ENCODE results near the gene LRFN5. TPM values are rescaled to one million over a fixed set of nuclear protein-coding genes. Genes with fewer than 3 reads are reported as not detected.

Gene LRFN5
- total RNA-seq, 3 donors from 2014 or later: 1.4 to 5.2 (median 3.2) TPM

DNA sequence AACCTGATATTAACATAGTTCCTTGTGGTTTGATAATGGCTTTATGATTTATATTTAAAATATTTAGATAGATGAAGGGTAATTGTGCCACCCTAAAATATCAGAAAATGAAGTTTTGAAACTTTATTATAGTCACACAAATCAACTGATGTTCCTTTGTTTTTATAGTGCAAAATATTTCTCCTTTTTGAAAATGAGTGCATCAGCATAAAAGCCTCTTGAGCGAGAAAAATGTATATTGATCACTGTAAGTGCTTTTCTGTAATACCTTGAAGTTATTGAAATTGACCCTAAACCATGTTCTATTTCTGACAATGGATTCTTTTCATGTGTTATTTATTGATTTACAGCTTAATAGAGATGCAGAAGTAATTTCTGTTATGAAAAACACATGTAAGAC, 35.0 kb downstream of the LRFN5 start:
- no peak for TF ChIP-seq POLR2AphosphoS5 (IDR thresholded peaks at IDR 0.05)
- TF ChIP-seq, protein P1, sequence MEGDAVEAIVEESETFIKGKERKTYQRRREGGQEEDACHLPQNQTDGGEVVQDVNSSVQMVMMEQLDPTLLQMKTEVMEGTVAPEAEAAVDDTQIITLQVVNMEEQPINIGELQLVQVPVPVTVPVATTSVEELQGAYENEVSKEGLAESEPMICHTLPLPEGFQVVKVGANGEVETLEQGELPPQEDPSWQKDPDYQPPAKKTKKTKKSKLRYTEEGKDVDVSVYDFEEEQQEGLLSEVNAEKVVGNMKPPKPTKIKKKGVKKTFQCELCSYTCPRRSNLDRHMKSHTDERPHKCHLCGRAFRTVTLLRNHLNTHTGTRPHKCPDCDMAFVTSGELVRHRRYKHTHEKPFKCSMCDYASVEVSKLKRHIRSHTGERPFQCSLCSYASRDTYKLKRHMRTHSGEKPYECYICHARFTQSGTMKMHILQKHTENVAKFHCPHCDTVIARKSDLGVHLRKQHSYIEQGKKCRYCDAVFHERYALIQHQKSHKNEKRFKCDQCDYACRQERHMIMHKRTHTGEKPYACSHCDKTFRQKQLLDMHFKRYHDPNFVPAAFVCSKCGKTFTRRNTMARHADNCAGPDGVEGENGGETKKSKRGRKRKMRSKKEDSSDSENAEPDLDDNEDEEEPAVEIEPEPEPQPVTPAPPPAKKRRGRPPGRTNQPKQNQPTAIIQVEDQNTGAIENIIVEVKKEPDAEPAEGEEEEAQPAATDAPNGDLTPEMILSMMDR (IDR thresholded peaks at IDR 0.05): no peak
- TF ChIP-seq POLR2A (IDR thresholded peaks at IDR 0.05): no peak
- H3K36me3 ChIP-seq: no peaks in the 10 kb centered on the region
- H3K27ac ChIP-seq: no peak overlapping the region
- no peaks in the 10 kb centered on the region for H3K27me3 ChIP-seq
- no peaks in the 10 kb centered on the region for H3K4me1 ChIP-seq
- intact Hi-C loops (cut with DNase I; ENCODE audit: low total_unique reads): no loop called here
- H3K9me3 ChIP-seq: no peaks in the 10 kb centered on the region
- no peak overlapping the region for H3K4me3 ChIP-seq
- no peak for DNase-seq (ENCODE audit: low spot score in 2 of 2)

- H3K9me3 ChIP-seq: no peaks in the 10 kb centered on the region
- TF ChIP-seq, protein P1 (IDR thresholded peaks at IDR 0.05): no peak
- TF ChIP-seq POLR2AphosphoS5 (IDR thresholded peaks at IDR 0.05) (no peak), POLR2A (IDR thresholded peaks at IDR 0.05) (no peak)
- H3K36me3 ChIP-seq: no peaks in the 10 kb centered on the region
- DNase-seq (ENCODE audit: low spot score in 2 of 2): no peak
- intact Hi-C loops (cut with DNase I; ENCODE audit: low total_unique reads): no loop called here
- H3K4me3 ChIP-seq: no peak overlapping the region
- H3K4me1 ChIP-seq: no peaks in the 10 kb centered on the region
- no peaks in the 10 kb centered on the region for H3K27me3 ChIP-seq
- no peak overlapping the region for H3K27ac ChIP-seq
Observed at GRCh38 chr14:41642367-41642766, 35.7 kb downstream of the LRFN5 start.

GRCh38 chr14:41642789-41643188, 36.1 kb downstream of the LRFN5 start:
- no peaks in the 10 kb centered on the region for H3K27me3 ChIP-seq
- intact Hi-C loops (cut with DNase I; ENCODE audit: low total_unique reads): no loop called here
- DNase-seq (ENCODE audit: low spot score in 2 of 2): no peak
- TF ChIP-seq, protein P1 (IDR thresholded peaks at IDR 0.05): no peak
- no peak for TF ChIP-seq POLR2A (IDR thresholded peaks at IDR 0.05)
- TF ChIP-seq POLR2AphosphoS5 (IDR thresholded peaks at IDR 0.05): no peak
- no peaks in the 10 kb centered on the region for H3K9me3 ChIP-seq
- H3K4me3 ChIP-seq: no peak overlapping the region
- no peaks in the 10 kb centered on the region for H3K4me1 ChIP-seq
- no peak overlapping the region for H3K27ac ChIP-seq
- no peaks in the 10 kb centered on the region for H3K36me3 ChIP-seq

- H3K27ac ChIP-seq: no peak overlapping the region
- DNase-seq (ENCODE audit: low spot score in 2 of 2): no peak
- intact Hi-C loops (cut with DNase I; ENCODE audit: low total_unique reads): no loop called here
- no peak for TF ChIP-seq POLR2AphosphoS5 (IDR thresholded peaks at IDR 0.05)
- no peak for TF ChIP-seq POLR2A (IDR thresholded peaks at IDR 0.05)
- TF ChIP-seq, protein P1 (IDR thresholded peaks at IDR 0.05): no peak
- no peak overlapping the region for H3K4me3 ChIP-seq
- H3K36me3 ChIP-seq: no peaks in the 10 kb centered on the region
- no peaks in the 10 kb centered on the region for H3K27me3 ChIP-seq
- no peaks in the 10 kb centered on the region for H3K4me1 ChIP-seq
- no peaks in the 10 kb centered on the region for H3K9me3 ChIP-seq
Observed at GRCh38 chr14:41644606-41645005, 37.9 kb downstream of the LRFN5 start.

GRCh38 chr14:41650802-41651201, 44.1 kb downstream of the LRFN5 start:
- intact Hi-C loops (cut with DNase I; ENCODE audit: low total_unique reads): no loop called here

More at GRCh38 chr14:41650802-41651201, 44.1 kb downstream of the LRFN5 start:
- no peaks in the 10 kb centered on the region for H3K36me3 ChIP-seq
- DNase-seq (ENCODE audit: low spot score in 2 of 2): no peak
- H3K27ac ChIP-seq: no peak overlapping the region
- no peaks in the 10 kb centered on the region for H3K27me3 ChIP-seq
- no peak overlapping the region for H3K4me3 ChIP-seq
- H3K4me1 ChIP-seq: no peaks in the 10 kb centered on the region
- TF ChIP-seq POLR2A (IDR thresholded peaks at IDR 0.05) (no peak), POLR2AphosphoS5 (IDR thresholded peaks at IDR 0.05) (no peak)
- TF ChIP-seq, protein P1 (IDR thresholded peaks at IDR 0.05): no peak
- no peaks in the 10 kb centered on the region for H3K9me3 ChIP-seq
